ENCODE measurements around the gene CAPN7.

The CAPN7 gene

GRCh38 chr3:15211937-15212336 is 5.9 kb downstream of the CAPN7 start:
- H3K4me3 ChIP-seq (replicated peaks in 1 of 2; ENCODE audit: low read depth in 2 of 2, low read length in 2 of 2): no peak overlapping the region
- no peak for TF ChIP-seq CTCF (IDR thresholded peaks at IDR 0.05; ENCODE audit: low read depth, low read length)
- no peak for DNase-seq (ENCODE audit: low read depth in 2 of 2)

GRCh38 chr3:15214758-15215157 is 8.7 kb downstream of the CAPN7 start:
- H3K4me3 ChIP-seq (replicated peaks in 1 of 2; ENCODE audit: low read depth in 2 of 2, low read length in 2 of 2): no peak overlapping the region

DNA sequence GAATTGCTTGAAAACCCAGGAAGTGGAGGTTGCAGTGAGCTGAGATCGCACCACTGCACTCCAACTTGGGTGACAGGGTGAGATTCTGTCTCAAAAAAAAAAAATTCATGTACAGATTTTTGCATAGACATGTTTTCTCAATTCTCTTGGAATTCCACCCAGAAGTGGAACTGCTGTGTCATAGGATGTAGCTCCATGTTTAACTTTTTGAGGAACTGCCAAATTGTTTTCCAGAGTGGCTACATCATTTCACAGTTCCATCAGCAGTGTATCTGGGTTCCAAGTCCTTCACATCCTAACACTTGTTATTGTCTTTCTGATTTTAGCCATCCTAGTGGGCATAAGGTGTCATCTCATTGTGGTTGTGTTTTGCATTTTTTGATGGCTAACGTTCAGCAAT is 9.9 kb downstream of the CAPN7 start:
- no peak overlapping the region for H3K4me3 ChIP-seq (replicated peaks in 1 of 2; ENCODE audit: low read depth in 2 of 2, low read length in 2 of 2)
- peak; percentile 12 to 34 for DNase-seq (ENCODE audit: low read depth in 2 of 2)
- TF ChIP-seq CTCF (IDR thresholded peaks at IDR 0.05; ENCODE audit: low read depth, low read length): no peak

More at GRCh38 chr3:15214758-15215157, 8.7 kb downstream of the CAPN7 start:
- no peak for TF ChIP-seq CTCF (IDR thresholded peaks at IDR 0.05; ENCODE audit: low read depth, low read length)
- DNase-seq (ENCODE audit: low read depth in 2 of 2): no peak

DNA sequence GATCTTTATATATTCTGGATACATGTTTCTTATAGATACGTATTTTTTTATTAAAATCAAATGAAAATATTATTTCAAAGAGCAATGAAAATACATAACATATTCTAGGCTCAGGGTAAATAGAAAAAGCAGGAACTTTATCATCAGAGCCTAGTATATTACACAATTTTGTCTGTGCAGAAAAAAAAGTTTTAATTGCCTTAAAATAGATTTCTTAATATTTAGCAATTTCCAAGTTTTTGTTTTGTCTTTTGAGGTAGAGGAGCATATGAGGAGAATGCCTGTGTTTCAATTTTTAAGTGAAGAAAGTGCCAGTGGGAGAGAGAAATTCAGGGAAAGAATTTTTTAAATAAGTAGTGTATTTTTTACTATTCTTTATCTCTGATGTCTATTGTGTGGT is 10.5 kb downstream of the CAPN7 start:
- no peak overlapping the region for H3K4me3 ChIP-seq (replicated peaks in 1 of 2; ENCODE audit: low read depth in 2 of 2, low read length in 2 of 2)
- no peak for TF ChIP-seq CTCF (IDR thresholded peaks at IDR 0.05; ENCODE audit: low read depth, low read length)
- no peak for DNase-seq (ENCODE audit: low read depth in 2 of 2)

DNA sequence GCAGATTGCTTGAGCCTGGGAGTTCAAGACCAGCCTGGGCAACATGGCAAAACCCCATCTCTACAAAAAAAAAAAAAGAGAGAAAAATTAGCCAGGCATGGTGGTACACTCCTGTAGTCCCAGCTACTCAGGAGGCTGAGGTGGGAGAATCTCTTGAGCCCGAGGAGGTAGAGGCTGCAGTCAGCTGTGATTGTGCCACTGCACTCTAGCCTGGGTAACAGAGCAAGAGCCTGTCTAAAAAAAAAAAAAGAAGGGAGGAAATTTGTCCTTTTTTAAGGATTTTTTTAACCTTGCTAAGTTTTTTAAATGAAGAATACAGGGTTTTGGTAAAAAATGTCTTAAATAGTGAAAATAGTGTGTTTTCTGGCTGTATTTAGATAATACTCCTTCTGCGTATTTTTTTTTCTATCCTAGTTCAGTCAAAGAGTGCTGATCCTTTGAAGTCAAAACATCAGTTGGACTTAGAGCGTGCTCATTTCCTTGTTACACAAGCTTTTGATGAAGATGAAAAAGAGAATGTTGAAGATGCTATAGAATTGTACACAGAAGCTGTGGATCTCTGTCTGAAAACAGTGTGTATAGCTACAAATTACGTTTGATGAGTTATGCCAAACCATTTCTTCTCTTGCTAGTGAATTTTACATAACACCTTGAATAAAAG is 11.1 kb downstream of the CAPN7 start:
- TF ChIP-seq CTCF (IDR thresholded peaks at IDR 0.05; ENCODE audit: low read depth, low read length): no peak
- H3K4me3 ChIP-seq (replicated peaks in 1 of 2; ENCODE audit: low read depth in 2 of 2, low read length in 2 of 2): no peak overlapping the region
- no peak for DNase-seq (ENCODE audit: low read depth in 2 of 2)

DNA sequence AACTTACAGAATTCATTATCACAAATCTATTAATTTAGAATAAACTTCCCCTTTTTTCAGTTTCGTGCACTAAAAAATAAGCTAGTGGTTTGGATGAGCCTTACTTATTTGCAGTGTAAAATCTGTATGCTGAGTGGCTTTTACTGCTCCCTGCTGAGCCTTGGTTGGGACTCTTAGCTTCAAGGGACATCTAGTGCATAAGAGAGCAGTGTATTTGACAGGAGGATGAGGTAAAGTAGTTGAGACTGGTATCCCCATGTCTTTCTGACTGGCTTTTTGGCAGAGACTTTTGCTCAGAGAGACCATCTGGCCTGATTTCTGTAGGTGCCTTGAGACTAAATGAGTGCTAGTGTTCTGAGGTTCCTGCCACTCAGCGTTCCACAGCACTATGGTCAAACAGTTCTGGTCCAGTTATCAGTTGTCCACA is 11.8 kb downstream of the CAPN7 start:
- TF ChIP-seq CTCF (IDR thresholded peaks at IDR 0.05; ENCODE audit: low read depth, low read length): no peak
- DNase-seq (ENCODE audit: low read depth in 2 of 2): no peak
- no peak overlapping the region for H3K4me3 ChIP-seq (replicated peaks in 1 of 2; ENCODE audit: low read depth in 2 of 2, low read length in 2 of 2)

DNA sequence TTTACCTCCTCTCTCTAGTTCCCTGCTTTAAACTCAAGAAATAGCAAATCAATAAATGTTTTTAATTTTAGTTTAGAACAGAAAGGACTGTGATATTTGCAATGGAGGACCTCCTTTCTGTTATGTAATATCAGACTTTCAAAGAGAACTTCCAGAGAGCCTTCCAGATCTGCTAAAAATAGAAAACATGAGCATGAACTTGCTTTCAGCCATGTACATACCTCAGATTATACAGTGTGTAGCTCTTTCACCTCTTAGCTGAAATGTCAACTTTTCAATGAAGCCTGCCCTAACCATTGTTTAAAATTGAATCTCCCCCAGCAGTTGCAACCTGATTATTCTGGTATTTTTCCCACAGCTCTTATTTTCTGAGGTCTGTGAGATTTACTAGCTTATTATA is 12.6 kb downstream of the CAPN7 start:
- DNase-seq (ENCODE audit: low read depth in 2 of 2): no peak
- TF ChIP-seq CTCF (IDR thresholded peaks at IDR 0.05; ENCODE audit: low read depth, low read length): no peak

More for the DNA sequence above, 12.6 kb downstream of the CAPN7 start:
- H3K4me3 ChIP-seq (replicated peaks in 1 of 2; ENCODE audit: low read depth in 2 of 2, low read length in 2 of 2): no peak overlapping the region
